Measurements from ENCODE around the gene DNAAF5.

DNAAF5 gene

GRCh38 chr7:729140-730000 is 2.9 kb downstream of the DNAAF5 start:
- no peaks in the 10 kb centered on the region for H3K27me3 ChIP-seq (ENCODE audit: insufficient read depth, low read length, poor library complexity)
- peaks cover 36% of the 10 kb centered on the region for H3K79me2 ChIP-seq (ENCODE audit: control insufficient read depth, insufficient read depth, low read length)
- H2BK5ac ChIP-seq (ENCODE audit: low read length): no peak overlapping the region
- WGBS (ENCODE audit: extremely low coverage, insufficient coverage, low lambda C conversion rate): no CpG with 5 or more reads among the region's 29 CpGs
- no peak overlapping the region for H4K8ac ChIP-seq (ENCODE audit: low read depth, low read length)
- no peak overlapping the region for H2AK5ac ChIP-seq (ENCODE audit: low read length)
- no peak overlapping the region for H3K27ac ChIP-seq (ENCODE audit: low read depth, low read length)
- no peak overlapping the region for H3K23ac ChIP-seq (ENCODE audit: low read length)
- no peak overlapping the region for H3K9ac ChIP-seq (ENCODE audit: low read length)
- no peak overlapping the region for H2BK15ac ChIP-seq (replicated peaks; ENCODE audit: low read depth)
- no peak overlapping the region for H2BK120ac ChIP-seq (ENCODE audit: low read depth, low read length)
- no peak overlapping the region for H3K4ac ChIP-seq (ENCODE audit: low read depth, low read length)
- H3K36me3 ChIP-seq (ENCODE audit: control insufficient read depth, insufficient read depth, low read length): peaks cover 6% of the 10 kb centered on the region
- no peak overlapping the region for H3K56ac ChIP-seq (ENCODE audit: low read length)
- H3K18ac ChIP-seq (ENCODE audit: low read length): no peak overlapping the region
- H3K4me3 ChIP-seq (ENCODE audit: low read length): no peak overlapping the region
- no peak overlapping the region for H4K5ac ChIP-seq (ENCODE audit: low read length)
- no peaks in the 10 kb centered on the region for H3K4me1 ChIP-seq (ENCODE audit: control insufficient read depth, low read depth, low read length)
- DNase-seq: no peak
- H3K79me1 ChIP-seq (ENCODE audit: low read length): peaks cover 20% of the 10 kb centered on the region
- no peak overlapping the region for H3K4me2 ChIP-seq (ENCODE audit: low read length)

GRCh38 chr7:730501-731439 is 4.3 kb downstream of the DNAAF5 start:
- no peaks in the 10 kb centered on the region for H3K27me3 ChIP-seq (ENCODE audit: insufficient read depth, low read length, poor library complexity)
- peaks cover 6% of the 10 kb centered on the region for H3K36me3 ChIP-seq (ENCODE audit: control insufficient read depth, insufficient read depth, low read length)
- no peak overlapping the region for H2BK5ac ChIP-seq (ENCODE audit: low read length)
- peaks cover 26% of the 10 kb centered on the region for H3K79me1 ChIP-seq (ENCODE audit: low read length)
- no peak overlapping the region for H3K23ac ChIP-seq (ENCODE audit: low read length)
- no peak overlapping the region for H2BK120ac ChIP-seq (ENCODE audit: low read depth, low read length)
- no peak overlapping the region for H3K9ac ChIP-seq (ENCODE audit: low read length)
- no peak overlapping the region for H3K4me2 ChIP-seq (ENCODE audit: low read length)
- H3K79me2 ChIP-seq (ENCODE audit: control insufficient read depth, insufficient read depth, low read length): peaks cover 40% of the 10 kb centered on the region
- no peak overlapping the region for H3K27ac ChIP-seq (ENCODE audit: low read depth, low read length)
- H4K5ac ChIP-seq (ENCODE audit: low read length): no peak overlapping the region
- DNase-seq: no peak
- H3K4ac ChIP-seq (ENCODE audit: low read depth, low read length): no peak overlapping the region
- no peak overlapping the region for H4K8ac ChIP-seq (ENCODE audit: low read depth, low read length)
- H2BK15ac ChIP-seq (replicated peaks; ENCODE audit: low read depth): no peak overlapping the region
- H3K4me1 ChIP-seq (ENCODE audit: control insufficient read depth, low read depth, low read length): no peaks in the 10 kb centered on the region
- H2AK5ac ChIP-seq (ENCODE audit: low read length): no peak overlapping the region
- no peak overlapping the region for H3K56ac ChIP-seq (ENCODE audit: low read length)
- no peak overlapping the region for H3K18ac ChIP-seq (ENCODE audit: low read length)
- no CpG with 5 or more reads among the region's 23 CpGs for WGBS (ENCODE audit: extremely low coverage, insufficient coverage, low lambda C conversion rate)
- no peak overlapping the region for H3K4me3 ChIP-seq (ENCODE audit: low read length)

- no peak overlapping the region for H4K8ac ChIP-seq (ENCODE audit: low read depth, low read length)
- H3K27ac ChIP-seq (ENCODE audit: low read depth, low read length): no peak overlapping the region
- peaks cover 42% of the 10 kb centered on the region for H3K79me2 ChIP-seq (ENCODE audit: control insufficient read depth, insufficient read depth, low read length)
- no peak overlapping the region for H2BK5ac ChIP-seq (ENCODE audit: low read length)
- H3K27me3 ChIP-seq (ENCODE audit: insufficient read depth, low read length, poor library complexity): no peaks in the 10 kb centered on the region
- no peaks in the 10 kb centered on the region for H3K4me1 ChIP-seq (ENCODE audit: control insufficient read depth, low read depth, low read length)
- H2AK5ac ChIP-seq (ENCODE audit: low read length): no peak overlapping the region
- no peak overlapping the region for H3K4me3 ChIP-seq (ENCODE audit: low read length)
- H3K36me3 ChIP-seq (ENCODE audit: control insufficient read depth, insufficient read depth, low read length): peaks cover 6% of the 10 kb centered on the region
- H3K4me2 ChIP-seq (ENCODE audit: low read length): no peak overlapping the region
- H3K56ac ChIP-seq (ENCODE audit: low read length): no peak overlapping the region
- no peak for DNase-seq
- H3K18ac ChIP-seq (ENCODE audit: low read length): no peak overlapping the region
- H3K4ac ChIP-seq (ENCODE audit: low read depth, low read length): no peak overlapping the region
- H2BK120ac ChIP-seq (ENCODE audit: low read depth, low read length): no peak overlapping the region
- no peak overlapping the region for H4K5ac ChIP-seq (ENCODE audit: low read length)
- H3K23ac ChIP-seq (ENCODE audit: low read length): no peak overlapping the region
- no peak overlapping the region for H3K9ac ChIP-seq (ENCODE audit: low read length)
- no peak overlapping the region for H2BK15ac ChIP-seq (replicated peaks; ENCODE audit: low read depth)
- peaks cover 29% of the 10 kb centered on the region for H3K79me1 ChIP-seq (ENCODE audit: low read length)
- no CpG with 5 or more reads among the region's 17 CpGs for WGBS (ENCODE audit: extremely low coverage, insufficient coverage, low lambda C conversion rate)
Observed at GRCh38 chr7:731440-732085, 5.1 kb downstream of the DNAAF5 start.

- Histone ChIP-seq H3K18ac (ENCODE audit: low read length) (no peak overlapping the region), H2BK5ac (ENCODE audit: low read length) (no peak overlapping the region), H3K4me3 (ENCODE audit: low read length) (no peak overlapping the region), H3K23ac (ENCODE audit: low read length) (no peak overlapping the region), H4K5ac (ENCODE audit: low read length) (no peak overlapping the region), H2BK120ac (ENCODE audit: low read depth, low read length) (no peak overlapping the region), H2AK5ac (ENCODE audit: low read length) (no peak overlapping the region), H3K56ac (ENCODE audit: low read length) (peak overlapping the region; percentile 25), H3K9ac (ENCODE audit: low read length) (no peak overlapping the region), H3K4me2 (ENCODE audit: low read length) (no peak overlapping the region), H3K79me1 (ENCODE audit: low read length) (peaks cover 29% of the 10 kb centered on the region), H3K36me3 (ENCODE audit: control insufficient read depth, insufficient read depth, low read length) (peaks cover 6% of the 10 kb centered on the region), H2BK15ac (replicated peaks; ENCODE audit: low read depth) (no peak overlapping the region), H4K8ac (ENCODE audit: low read depth, low read length) (no peak overlapping the region), H3K27me3 (ENCODE audit: insufficient read depth, low read length, poor library complexity) (no peaks in the 10 kb centered on the region), H3K4me1 (ENCODE audit: control insufficient read depth, low read depth, low read length) (no peaks in the 10 kb centered on the region), H3K4ac (ENCODE audit: low read depth, low read length) (no peak overlapping the region), H3K79me2 (ENCODE audit: control insufficient read depth, insufficient read depth, low read length) (peaks cover 41% of the 10 kb centered on the region), H3K27ac (ENCODE audit: low read depth, low read length) (no peak overlapping the region)
- WGBS (ENCODE audit: extremely low coverage, insufficient coverage, low lambda C conversion rate): no CpG with 5 or more reads among the region's 17 CpGs
- DNase-seq: no peak
Observed at GRCh38 chr7:732094-732541, 5.6 kb downstream of the DNAAF5 start.

GRCh38 chr7:732556-732955 is 6.1 kb downstream of the DNAAF5 start:
- WGBS (ENCODE audit: extremely low coverage, insufficient coverage, low lambda C conversion rate): no CpG with 5 or more reads among the region's 3 CpGs

More at GRCh38 chr7:732556-732955, 6.1 kb downstream of the DNAAF5 start:
- no peak overlapping the region for H3K27ac ChIP-seq (ENCODE audit: low read depth, low read length)
- no peak overlapping the region for H4K5ac ChIP-seq (ENCODE audit: low read length)
- peaks cover 6% of the 10 kb centered on the region for H3K36me3 ChIP-seq (ENCODE audit: control insufficient read depth, insufficient read depth, low read length)
- no peaks in the 10 kb centered on the region for H3K4me1 ChIP-seq (ENCODE audit: control insufficient read depth, low read depth, low read length)
- peaks cover 29% of the 10 kb centered on the region for H3K79me1 ChIP-seq (ENCODE audit: low read length)
- no peak for DNase-seq
- H4K8ac ChIP-seq (ENCODE audit: low read depth, low read length): no peak overlapping the region
- H3K27me3 ChIP-seq (ENCODE audit: insufficient read depth, low read length, poor library complexity): no peaks in the 10 kb centered on the region
- peaks cover 45% of the 10 kb centered on the region for H3K79me2 ChIP-seq (ENCODE audit: control insufficient read depth, insufficient read depth, low read length)
- H3K4me2 ChIP-seq (ENCODE audit: low read length): no peak overlapping the region
- H3K4me3 ChIP-seq (ENCODE audit: low read length): no peak overlapping the region
- no peak overlapping the region for H2BK5ac ChIP-seq (ENCODE audit: low read length)
- no peak overlapping the region for H3K4ac ChIP-seq (ENCODE audit: low read depth, low read length)
- no peak overlapping the region for H3K18ac ChIP-seq (ENCODE audit: low read length)
- H2AK5ac ChIP-seq (ENCODE audit: low read length): no peak overlapping the region
- H2BK15ac ChIP-seq (replicated peaks; ENCODE audit: low read depth): no peak overlapping the region
- H2BK120ac ChIP-seq (ENCODE audit: low read depth, low read length): no peak overlapping the region
- H3K56ac ChIP-seq (ENCODE audit: low read length): no peak overlapping the region
- H3K23ac ChIP-seq (ENCODE audit: low read length): no peak overlapping the region
- no peak overlapping the region for H3K9ac ChIP-seq (ENCODE audit: low read length)

All from mesendoderm (in vitro differentiated cells).